IMR-90 (cell line): ENCODE data around the gene PRPF6. TPM values are rescaled to one million over a fixed set of nuclear protein-coding genes. Genes with fewer than 3 reads are reported as not detected.

ENCODE experiments used
- ATAC-seq: fragments of 200-7000 bp; cut with Tn5 transposase; 2 replicates; pipeline ENCODE4 v1.9.1; 2020; ENCODE audit warnings: low read depth, mild to moderate bottlenecking, moderate library complexity
- BruUV-seq: library from RNA; stranded (reverse); fragments of 400-500 nt; replicated peaks from 2 replicates; lab custom pipeline; 2021; lab: Mats Ljungman, UMichigan
- CTCF ChIA-PET: fragments of 300-600 bp; formaldehyde crosslinking; extraction: SDS; loops from one replicate; lab custom pipeline; 2021; ENCODE audit warnings: antibody characterized with exemption; lab: Yijun Ruan, JAX
- POLR2A ChIA-PET: fragments of 300-600 bp; sonication (Branson Sonifier 250); formaldehyde crosslinking; loops from one replicate; lab custom pipeline; 2022; ENCODE audit warnings: antibody characterized with exemption; ENCODE audit not compliant: unreplicated experiment; lab: Charles Lee
- DNase-seq: peaks from one replicate; pipeline ENCODE4 v3.0.0; 2013
- H2AFZ ChIP-seq: replicated peaks from 2 replicates; pipeline ENCODE3; 2013; ENCODE audit warnings: low read length, mild to moderate bottlenecking; ENCODE audit not compliant: poor library complexity
- H2AK5ac ChIP-seq: 2 replicates; pipeline ENCODE4 v1.6.1; 2013; ENCODE audit warnings: low read depth, low read length, inconsistent platforms
- H2AK9ac ChIP-seq: replicated peaks from 2 replicates; pipeline ENCODE3; 2013; ENCODE audit warnings: mild to moderate bottlenecking, low read depth, low read length, moderate library complexity; ENCODE audit not compliant: poor library complexity
- H2BK120ac ChIP-seq: 2 replicates; pipeline ENCODE4 v1.6.1; 2013; ENCODE audit warnings: low read depth, low read length, inconsistent platforms
- H2BK15ac ChIP-seq: 3 replicates; pipeline ENCODE4 v1.6.1; 2013; ENCODE audit warnings: low read depth, low read length, inconsistent platforms
- H2BK20ac ChIP-seq: 2 replicates; pipeline ENCODE4 v1.6.1; 2013; ENCODE audit warnings: low read depth, mild to moderate bottlenecking, inconsistent platforms, low read length, moderate library complexity
- H2BK5ac ChIP-seq: 2 replicates; pipeline ENCODE4 v1.6.1; 2013; ENCODE audit warnings: mild to moderate bottlenecking, low read depth, low read length, inconsistent platforms; ENCODE audit not compliant: poor library complexity, severe bottlenecking
- H3K14ac ChIP-seq: replicated peaks from 2 replicates; pipeline ENCODE4 v1.6.1; 2013; ENCODE audit warnings: low read depth, low read length, inconsistent platforms
- H3K18ac ChIP-seq: 2 replicates; pipeline ENCODE4 v1.6.1; 2013; ENCODE audit warnings: low read depth, low read length, control low read depth
- H3K23ac ChIP-seq: 2 replicates; pipeline ENCODE4 v1.6.1; 2013; ENCODE audit warnings: low read depth, low read length, inconsistent platforms
- H3K27ac ChIP-seq: 2 replicates; pipeline ENCODE4 v1.5.1; 2013; ENCODE audit warnings: mild to moderate bottlenecking, control low read depth, low read length; ENCODE audit not compliant: insufficient read depth
- H3K27me3 ChIP-seq: 2 replicates; pipeline ENCODE4 v1.6.1; 2013; ENCODE audit warnings: low read length; ENCODE audit not compliant: control insufficient read depth, insufficient read depth
- H3K36me3 ChIP-seq: 2 replicates; pipeline ENCODE4 v1.6.1; 2013; ENCODE audit warnings: low read length, mixed read lengths; ENCODE audit not compliant: control insufficient read depth, insufficient read depth
- H3K4ac ChIP-seq: 2 replicates; pipeline ENCODE4 v1.6.1; 2013; ENCODE audit warnings: low read depth, low read length, inconsistent platforms
- H3K4me1 ChIP-seq: 2 replicates; pipeline ENCODE4 v1.6.1; 2013; ENCODE audit warnings: low read length, mixed read lengths; ENCODE audit not compliant: control insufficient read depth, insufficient read depth
- H3K4me2 ChIP-seq: 2 replicates; pipeline ENCODE4 v1.6.1; 2013; ENCODE audit warnings: low read depth, mild to moderate bottlenecking, control low read depth, low read length, moderate library complexity
- H3K4me3 ChIP-seq: 2 replicates; pipeline ENCODE4 v1.5.1; 2013; ENCODE audit warnings: low read depth, mild to moderate bottlenecking, control low read depth, low read length, moderate library complexity; ENCODE audit not compliant: insufficient read depth
- H3K56ac ChIP-seq: 2 replicates; pipeline ENCODE4 v1.6.1; 2013; ENCODE audit warnings: low read length, inconsistent platforms; ENCODE audit not compliant: insufficient read depth; ENCODE audit errors: extremely low read depth
- H3K79me1 ChIP-seq, 2 experiments: 2 replicates each; pipeline ENCODE4 v1.6.1; 2013; ENCODE audit warnings: low read length in 2 of 2, inconsistent platforms in 1 of 2, low read depth in 1 of 2
- H3K9ac ChIP-seq: 2 replicates; pipeline ENCODE4 v1.6.1; 2013; ENCODE audit warnings: low read depth, low read length, control low read depth
- H3K9me1 ChIP-seq: 2 replicates; pipeline ENCODE4 v1.6.1; 2013; ENCODE audit warnings: low read length, inconsistent platforms; ENCODE audit not compliant: insufficient read depth
- H3K9me3 ChIP-seq: 2 replicates; pipeline ENCODE4 v1.6.1; 2013; ENCODE audit warnings: low read length; ENCODE audit not compliant: control insufficient read depth, insufficient read depth
- H4K20me1 ChIP-seq: 2 replicates; pipeline ENCODE4 v1.6.1; 2013; ENCODE audit warnings: low read length, inconsistent platforms; ENCODE audit not compliant: insufficient read depth
- H4K5ac ChIP-seq: 2 replicates; pipeline ENCODE4 v1.6.1; 2013; ENCODE audit warnings: mild to moderate bottlenecking, low read depth, low read length, control low read depth
- H4K8ac ChIP-seq, 2 experiments: 2 replicates each; pipeline ENCODE4 v1.6.1; 2013; ENCODE audit warnings: low read depth in 2 of 2, low read length in 2 of 2, control low read depth in 1 of 2, inconsistent platforms in 1 of 2
- H4K91ac ChIP-seq: 2 replicates; pipeline ENCODE4 v1.6.1; 2013; ENCODE audit warnings: low read depth, low read length, inconsistent platforms; ENCODE audit not compliant: insufficient read depth
- MAZ ChIP-seq: IDR thresholded peaks from 2 replicates; pipeline ENCODE4 v1.6.1; 2012; ENCODE audit warnings: low read depth, mild to moderate bottlenecking, low read length, improper control_type of control experiment, moderate library complexity, borderline replicate concordance
- MXI1 ChIP-seq: IDR thresholded peaks from 2 replicates; pipeline ENCODE4 v1.6.1; 2012; ENCODE audit warnings: low read depth, mild to moderate bottlenecking, low read length, moderate library complexity, borderline replicate concordance
- WGBS, 2 experiments: methylation state at CpG; one replicate each; pipeline versions ENCODE4 v1.1.5 to v1.1.7; 2013; ENCODE audit warnings: missing lambda C conversion rate in 2 of 2; ENCODE audit not compliant: insufficient read length in 1 of 2; ENCODE audit errors: extremely low coverage in 2 of 2; 5-methylcytosine and 5-hydroxymethylcytosine counted together
- dilution Hi-C: fragments of 300-500 bp; cut with HindIII; formaldehyde crosslinking; loops from one replicate; pipeline ENCODE4 v1.14.3; 2018; ENCODE audit warnings: low sequenced_read_pairs; ENCODE audit not compliant: unreplicated experiment
- in situ Hi-C: fragments of 300-500 bp; cut with MboI; formaldehyde crosslinking; loops from 3 replicates; pipeline ENCODE4 v1.14.3; 2019; ENCODE audit warnings: low sequenced_read_pairs, inconsistent platforms, mixed read lengths
- intact Hi-C: fragments of 100-400 bp; cut with micrococcal nuclease; formaldehyde crosslinking; loops from 2 replicates; pipeline ENCODE4 v1.10.0; 2022
- polyA plus RNA-seq, 3 experiments: library from polyadenylated mRNA; depleted of rRNA; stranded (reverse); fragments of >200 nt; gene quantifications; 2 replicates each; pipeline ENCODE4 v1.2.3, GENCODE V29; 2012; ENCODE audit warnings: low replicate concordance in 1 of 3
- total RNA-seq: library from RNA; depleted of rRNA; stranded (reverse); fragments of >200 nt; gene quantifications from 2 replicates; pipeline ENCODE4 v1.2.3, GENCODE V29; 2012
- TF ChIP-seq, protein P1 (sequence below): fragments of 150-350 bp; IDR thresholded peaks from 2 replicates; pipeline ENCODE4 v1.6.1; 2016; ENCODE audit warnings: low read depth, mild to moderate bottlenecking, low read length, moderate library complexity, borderline replicate concordance

Gene PRPF6
- total and polyA plus RNA-seq, 2 of the 4 experiments (the other 2 are of a cell fraction) = 43.5 to 71.3 TPM

DNA sequence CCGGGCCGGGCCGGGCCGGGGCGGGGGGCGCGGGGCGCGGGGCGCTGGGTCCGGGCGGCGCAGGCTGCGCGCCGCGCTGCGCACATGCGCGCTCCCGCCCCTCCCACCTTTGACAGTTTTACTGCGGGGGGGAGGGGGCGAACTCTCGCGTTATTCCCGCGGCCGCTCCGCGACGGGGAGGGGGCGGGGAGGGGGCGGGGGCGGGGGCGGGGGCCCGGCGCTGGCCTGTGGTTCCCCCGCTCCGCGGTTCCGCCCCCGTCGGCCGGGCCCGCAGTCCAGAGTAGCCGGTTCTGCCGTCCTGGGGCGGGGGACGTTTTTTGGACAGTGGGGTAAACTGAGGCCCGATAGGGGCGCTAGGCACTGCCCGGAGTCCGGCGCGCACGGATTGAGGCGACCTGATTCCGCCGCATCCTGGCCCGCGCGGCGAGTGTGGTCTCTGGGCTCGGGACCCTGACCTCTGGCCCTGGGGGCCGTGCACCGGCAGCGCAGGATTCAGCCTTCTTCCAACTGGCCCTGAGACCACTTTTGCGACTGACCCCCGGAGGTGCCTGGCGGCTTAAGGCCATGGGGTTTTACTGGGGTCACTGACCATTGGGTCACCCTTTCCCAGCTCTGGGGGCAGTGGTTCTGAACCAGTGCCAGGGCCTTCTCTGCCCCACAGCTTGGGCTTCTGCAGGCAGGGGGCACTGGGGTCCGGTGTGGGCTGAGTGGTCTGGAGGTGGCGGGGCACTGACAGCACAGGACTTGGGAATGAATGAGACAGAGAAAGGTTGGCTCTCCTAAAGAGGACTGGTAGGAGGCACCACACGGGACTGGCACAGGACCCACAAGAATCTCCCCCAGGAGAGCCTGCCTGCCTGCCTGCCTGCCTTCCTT is 10.9 kb upstream of the PRPF6 start, which contains the start of gene ZNF512B:
Gene ZNF512B (minus strand): TSS at position 93 of the 876 bp plus-strand sequence. CDS start 1,980 bp downstream, outside the sequence.
- peak within 1 kb of the TSS; percentile 85 for H3K14ac ChIP-seq
- no peaks in the 10 kb centered on the region for H4K20me1 ChIP-seq
- H3K27ac ChIP-seq = peak within 1 kb of the TSS; percentile 34
- peak within 1 kb of the TSS; percentile 77 to 93 for H4K8ac ChIP-seq
- 0 out of 2 replicates have a peak within 1 kb of the TSS, but pooled peaks have one; percentile 8 for H2BK120ac ChIP-seq
- peaks cover 18% of the 10 kb centered on the region for H3K36me3 ChIP-seq
- DNase-seq = peak; percentile 50
- peak within 1 kb of the TSS; percentile 89 for H3K9ac ChIP-seq
- peak; percentile 71 for ATAC-seq
- H2AFZ ChIP-seq = peak within 1 kb of the TSS; percentile 97
- peak within 1 kb of the TSS; percentile 60 for H4K5ac ChIP-seq
- WGBS, 2 experiments = 2% methylated on average over 12 of the region's 73 CpGs; no CpG with 5 or more reads in 1 of the 2 experiments
- peak within 1 kb of the TSS; percentile 80; the same call in 1 of the 2 replicates for H3K23ac ChIP-seq
- CTCF ChIA-PET = no interaction called here
- no peak within 1 kb of the TSS for H2BK5ac ChIP-seq
- peak within 1 kb of the TSS; percentile 68; the same call in 1 of the 3 replicates for H2BK15ac ChIP-seq
- intact Hi-C loops (loop anchor here (5.0 kb wide), 1 partner anchor 193 kb away; no protein-coding TSS in a partner anchor), in situ Hi-C loops (loop anchor here (10.0 kb wide), 1 partner anchor 435 kb away; the partner anchor contains the start of gene PTK6), dilution Hi-C loops (no loop called here)
- H3K4ac ChIP-seq = peak within 1 kb of the TSS; percentile 81
- peaks cover 7% of the 10 kb centered on the region; the same call in 1 of the 2 replicates for H3K9me1 ChIP-seq
- peak within 1 kb of the TSS; percentile 86 for H3K4me2 ChIP-seq
- H3K56ac ChIP-seq = peak within 1 kb of the TSS; percentile 72
- H2AK5ac ChIP-seq = peak within 1 kb of the TSS; percentile 82
- peak within 1 kb of the TSS; percentile 92 for H3K4me3 ChIP-seq
- H2BK20ac ChIP-seq = no peak within 1 kb of the TSS
- H3K4me1 ChIP-seq = peaks cover 17% of the 10 kb centered on the region
- H3K27me3 ChIP-seq = no peaks in the 10 kb centered on the region
- POLR2A ChIA-PET = no interaction called here
- peaks cover 12 to 25% of the 10 kb centered on the region in 2 experiments; a peak in 3 of 4 replicates for H3K79me1 ChIP-seq
- BruUV-seq = no TSS peak
- TF ChIP-seq MXI1 = peak; percentile 95; the same call in 1 of the 2 replicates
- TF ChIP-seq, protein P1, sequence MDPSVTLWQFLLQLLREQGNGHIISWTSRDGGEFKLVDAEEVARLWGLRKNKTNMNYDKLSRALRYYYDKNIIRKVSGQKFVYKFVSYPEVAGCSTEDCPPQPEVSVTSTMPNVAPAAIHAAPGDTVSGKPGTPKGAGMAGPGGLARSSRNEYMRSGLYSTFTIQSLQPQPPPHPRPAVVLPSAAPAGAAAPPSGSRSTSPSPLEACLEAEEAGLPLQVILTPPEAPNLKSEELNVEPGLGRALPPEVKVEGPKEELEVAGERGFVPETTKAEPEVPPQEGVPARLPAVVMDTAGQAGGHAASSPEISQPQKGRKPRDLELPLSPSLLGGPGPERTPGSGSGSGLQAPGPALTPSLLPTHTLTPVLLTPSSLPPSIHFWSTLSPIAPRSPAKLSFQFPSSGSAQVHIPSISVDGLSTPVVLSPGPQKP = no peak
- TF ChIP-seq MAZ = peak; percentile 88; the same call in 1 of the 2 replicates
- peak within 1 kb of the TSS; percentile 99 for H2AK9ac ChIP-seq
- H4K91ac ChIP-seq = peak within 1 kb of the TSS; percentile 37
- H3K9me3 ChIP-seq = no peaks in the 10 kb centered on the region
- H3K18ac ChIP-seq = peak within 1 kb of the TSS; percentile 86; the same call in 1 of the 2 replicates
